IMR-90 (cell line): ENCODE results near the gene FOXN3. TPM values are rescaled to one million over a fixed set of nuclear protein-coding genes. Genes with fewer than 3 reads are reported as not detected.

Experiments
- ATAC-seq: fragments of 200-7000 bp; cut with Tn5 transposase; 2 replicates; pipeline ENCODE4 v1.9.1; 2020; ENCODE audit warnings: low read depth, mild to moderate bottlenecking, moderate library complexity
- BruUV-seq: library from RNA; stranded (reverse); fragments of 400-500 nt; replicated peaks from 2 replicates; lab custom pipeline; 2021; lab: Mats Ljungman, UMichigan
- CTCF ChIA-PET: fragments of 300-600 bp; formaldehyde crosslinking; extraction: SDS; loops from one replicate; lab custom pipeline; 2021; ENCODE audit warnings: antibody characterized with exemption; lab: Yijun Ruan, JAX
- POLR2A ChIA-PET: fragments of 300-600 bp; sonication (Branson Sonifier 250); formaldehyde crosslinking; loops from one replicate; lab custom pipeline; 2022; ENCODE audit warnings: antibody characterized with exemption; ENCODE audit not compliant: unreplicated experiment; lab: Charles Lee
- DNase-seq: peaks from one replicate; pipeline ENCODE4 v3.0.0; 2013
- H2AFZ ChIP-seq: replicated peaks from 2 replicates; pipeline ENCODE3; 2013; ENCODE audit warnings: low read length, mild to moderate bottlenecking; ENCODE audit not compliant: poor library complexity
- H2AK5ac ChIP-seq: 2 replicates; pipeline ENCODE4 v1.6.1; 2013; ENCODE audit warnings: low read depth, low read length, inconsistent platforms
- H2AK9ac ChIP-seq: replicated peaks from 2 replicates; pipeline ENCODE3; 2013; ENCODE audit warnings: mild to moderate bottlenecking, low read depth, low read length, moderate library complexity; ENCODE audit not compliant: poor library complexity
- H2BK120ac ChIP-seq: 2 replicates; pipeline ENCODE4 v1.6.1; 2013; ENCODE audit warnings: low read depth, low read length, inconsistent platforms
- H2BK15ac ChIP-seq: 3 replicates; pipeline ENCODE4 v1.6.1; 2013; ENCODE audit warnings: low read depth, low read length, inconsistent platforms
- H2BK20ac ChIP-seq: 2 replicates; pipeline ENCODE4 v1.6.1; 2013; ENCODE audit warnings: low read depth, mild to moderate bottlenecking, inconsistent platforms, low read length, moderate library complexity
- H2BK5ac ChIP-seq: 2 replicates; pipeline ENCODE4 v1.6.1; 2013; ENCODE audit warnings: mild to moderate bottlenecking, low read depth, low read length, inconsistent platforms; ENCODE audit not compliant: poor library complexity, severe bottlenecking
- H3K14ac ChIP-seq: replicated peaks from 2 replicates; pipeline ENCODE4 v1.6.1; 2013; ENCODE audit warnings: low read depth, low read length, inconsistent platforms
- H3K18ac ChIP-seq: 2 replicates; pipeline ENCODE4 v1.6.1; 2013; ENCODE audit warnings: low read depth, low read length, control low read depth
- H3K23ac ChIP-seq: 2 replicates; pipeline ENCODE4 v1.6.1; 2013; ENCODE audit warnings: low read depth, low read length, inconsistent platforms
- H3K27ac ChIP-seq: 2 replicates; pipeline ENCODE4 v1.5.1; 2013; ENCODE audit warnings: mild to moderate bottlenecking, control low read depth, low read length; ENCODE audit not compliant: insufficient read depth
- H3K27me3 ChIP-seq: 2 replicates; pipeline ENCODE4 v1.6.1; 2013; ENCODE audit warnings: low read length; ENCODE audit not compliant: control insufficient read depth, insufficient read depth
- H3K36me3 ChIP-seq: 2 replicates; pipeline ENCODE4 v1.6.1; 2013; ENCODE audit warnings: low read length, mixed read lengths; ENCODE audit not compliant: control insufficient read depth, insufficient read depth
- H3K4ac ChIP-seq: 2 replicates; pipeline ENCODE4 v1.6.1; 2013; ENCODE audit warnings: low read depth, low read length, inconsistent platforms
- H3K4me1 ChIP-seq: 2 replicates; pipeline ENCODE4 v1.6.1; 2013; ENCODE audit warnings: low read length, mixed read lengths; ENCODE audit not compliant: control insufficient read depth, insufficient read depth
- H3K4me2 ChIP-seq: 2 replicates; pipeline ENCODE4 v1.6.1; 2013; ENCODE audit warnings: low read depth, mild to moderate bottlenecking, control low read depth, low read length, moderate library complexity
- H3K4me3 ChIP-seq: 2 replicates; pipeline ENCODE4 v1.5.1; 2013; ENCODE audit warnings: low read depth, mild to moderate bottlenecking, control low read depth, low read length, moderate library complexity; ENCODE audit not compliant: insufficient read depth
- H3K56ac ChIP-seq: 2 replicates; pipeline ENCODE4 v1.6.1; 2013; ENCODE audit warnings: low read length, inconsistent platforms; ENCODE audit not compliant: insufficient read depth; ENCODE audit errors: extremely low read depth
- H3K79me1 ChIP-seq, 2 experiments: 2 replicates each; pipeline ENCODE4 v1.6.1; 2013; ENCODE audit warnings: low read length in 2 of 2, inconsistent platforms in 1 of 2, low read depth in 1 of 2
- H3K9ac ChIP-seq: 2 replicates; pipeline ENCODE4 v1.6.1; 2013; ENCODE audit warnings: low read depth, low read length, control low read depth
- H3K9me1 ChIP-seq: 2 replicates; pipeline ENCODE4 v1.6.1; 2013; ENCODE audit warnings: low read length, inconsistent platforms; ENCODE audit not compliant: insufficient read depth
- H3K9me3 ChIP-seq: 2 replicates; pipeline ENCODE4 v1.6.1; 2013; ENCODE audit warnings: low read length; ENCODE audit not compliant: control insufficient read depth, insufficient read depth
- H4K20me1 ChIP-seq: 2 replicates; pipeline ENCODE4 v1.6.1; 2013; ENCODE audit warnings: low read length, inconsistent platforms; ENCODE audit not compliant: insufficient read depth
- H4K5ac ChIP-seq: 2 replicates; pipeline ENCODE4 v1.6.1; 2013; ENCODE audit warnings: mild to moderate bottlenecking, low read depth, low read length, control low read depth
- H4K8ac ChIP-seq, 2 experiments: 2 replicates each; pipeline ENCODE4 v1.6.1; 2013; ENCODE audit warnings: low read depth in 2 of 2, low read length in 2 of 2, control low read depth in 1 of 2, inconsistent platforms in 1 of 2
- H4K91ac ChIP-seq: 2 replicates; pipeline ENCODE4 v1.6.1; 2013; ENCODE audit warnings: low read depth, low read length, inconsistent platforms; ENCODE audit not compliant: insufficient read depth
- MAFK ChIP-seq: IDR thresholded peaks from 2 replicates; pipeline ENCODE4 v1.6.1; 2012; ENCODE audit warnings: low read depth, low read length, improper control_type of control experiment
- SMC3 ChIP-seq: fragments of 150-350 bp; IDR thresholded peaks from 2 replicates; pipeline ENCODE4 v1.6.1; 2016; ENCODE audit warnings: low read depth, mild to moderate bottlenecking, antibody characterized with exemption, low read length, moderate library complexity
- WGBS, 2 experiments: methylation state at CpG; one replicate each; pipeline versions ENCODE4 v1.1.5 to v1.1.7; 2013; ENCODE audit warnings: missing lambda C conversion rate in 2 of 2; ENCODE audit not compliant: insufficient read length in 1 of 2; ENCODE audit errors: extremely low coverage in 2 of 2; 5-methylcytosine and 5-hydroxymethylcytosine counted together
- dilution Hi-C: fragments of 300-500 bp; cut with HindIII; formaldehyde crosslinking; loops from one replicate; pipeline ENCODE4 v1.14.3; 2018; ENCODE audit warnings: low sequenced_read_pairs; ENCODE audit not compliant: unreplicated experiment
- in situ Hi-C: fragments of 300-500 bp; cut with MboI; formaldehyde crosslinking; loops from 3 replicates; pipeline ENCODE4 v1.14.3; 2019; ENCODE audit warnings: low sequenced_read_pairs, inconsistent platforms, mixed read lengths
- intact Hi-C: fragments of 100-400 bp; cut with micrococcal nuclease; formaldehyde crosslinking; loops from 2 replicates; pipeline ENCODE4 v1.10.0; 2022
- polyA plus RNA-seq, 3 experiments: library from polyadenylated mRNA; depleted of rRNA; stranded (reverse); fragments of >200 nt; gene quantifications; 2 replicates each; pipeline ENCODE4 v1.2.3, GENCODE V29; 2012; ENCODE audit warnings: low replicate concordance in 1 of 3
- total RNA-seq: library from RNA; depleted of rRNA; stranded (reverse); fragments of >200 nt; gene quantifications from 2 replicates; pipeline ENCODE4 v1.2.3, GENCODE V29; 2012

The FOXN3 gene
- total and polyA plus RNA-seq, 2 of the 4 experiments (the other 2 are of a cell fraction), result 22.6 to 33.7 TPM

DNA sequence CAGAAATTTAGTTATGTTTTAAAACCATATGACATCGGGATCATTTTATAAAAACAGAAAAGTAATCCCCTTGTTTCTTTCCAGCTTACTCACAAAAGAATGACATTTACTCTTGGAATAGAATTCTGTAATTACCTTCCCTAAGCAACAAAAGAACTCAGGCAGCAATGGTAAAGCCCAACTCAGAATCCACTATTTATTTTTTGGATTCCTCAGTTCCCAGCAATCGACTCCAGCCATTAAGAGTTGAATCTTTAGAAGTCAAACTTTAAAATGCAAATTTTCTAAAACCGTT is 65.9 kb downstream of the FOXN3 start:
- DNase-seq (no peak), ATAC-seq (no peak; the same call in 1 of the 2 replicates)
- no peaks in the 10 kb centered on the region for H3K27me3 ChIP-seq
- TF ChIP-seq MAFK, result no peak
- TF ChIP-seq SMC3, result 0 out of 2 replicates have a peak, but pooled peaks have one; percentile 5
- intact Hi-C loops (no loop called here), in situ Hi-C loops (no loop called here), dilution Hi-C loops (no loop called here)
- peak overlapping the region; percentile 50; the same call in 1 of the 2 replicates for H3K14ac ChIP-seq
- BruUV-seq, result no TSS peak
- peak overlapping the region; percentile 13; the same call in 1 of the 2 replicates for H3K23ac ChIP-seq
- H3K9me3 ChIP-seq, result no peaks in the 10 kb centered on the region
- peak overlapping the region; percentile 63 for H3K56ac ChIP-seq
- H4K8ac ChIP-seq, result peak overlapping the region; percentile 34 to 68; a peak in 3 of 4 replicates
- 0 out of 3 replicates have a peak overlapping the region, but pooled peaks have one; percentile 2 for H2BK15ac ChIP-seq
- 0 out of 2 replicates have a peak overlapping the region, but pooled peaks have one; percentile 5 for H2AK5ac ChIP-seq
- no peaks in the 10 kb centered on the region for H4K20me1 ChIP-seq
- H2AK9ac ChIP-seq, result no peak overlapping the region
- H3K4ac ChIP-seq, result peak overlapping the region; percentile 6
- peak overlapping the region; percentile 57; the same call in 1 of the 2 replicates for H2BK20ac ChIP-seq
- H2BK5ac ChIP-seq, result peak overlapping the region; percentile 82
- peak overlapping the region; percentile 2 for H3K18ac ChIP-seq
- H3K9me1 ChIP-seq, result peaks cover 6% of the 10 kb centered on the region
- no CpG with 5 or more reads among the region's 3 CpGs for WGBS, 2 experiments
- no peak overlapping the region for H4K5ac ChIP-seq
- peak overlapping the region; percentile 5; the same call in 1 of the 2 replicates for H3K9ac ChIP-seq
- peaks cover 16% of the 10 kb centered on the region for H3K4me1 ChIP-seq
- peaks cover 22% of the 10 kb centered on the region for H3K36me3 ChIP-seq
- ChIA-PET CTCF (no interaction called here), POLR2A (no interaction called here)
- H4K91ac ChIP-seq, result peak overlapping the region; percentile 6; the same call in 1 of the 2 replicates
- H2AFZ ChIP-seq, result peak overlapping the region; percentile 25
- H3K79me1 ChIP-seq, result peaks cover 53 to 63% of the 10 kb centered on the region in 2 experiments
- H3K27ac ChIP-seq, result peak overlapping the region; percentile 81
- no peak overlapping the region for H3K4me3 ChIP-seq
- H2BK120ac ChIP-seq, result peak overlapping the region; percentile 67
- H3K4me2 ChIP-seq, result peak overlapping the region; percentile 76
